ENCODE results near the gene IFI27L1.
A peak's percentile ranks its signal among the peaks of the same experiment; 100 is the strongest.

Gene IFI27L1

GRCh38 chr14:94080621-94081385 lies at the start of gene IFI27L1, which contains the start of gene DDX24:
IFI27L1 (plus strand) TSS chr14:94081310; CDS start chr14:94096938, 15,628 bp downstream.
DDX24 (minus strand) TSS chr14:94081202; CDS start chr14:94079742, 1,460 bp downstream.
- peak; percentile 74 to 85 for DNase-seq

DNA sequence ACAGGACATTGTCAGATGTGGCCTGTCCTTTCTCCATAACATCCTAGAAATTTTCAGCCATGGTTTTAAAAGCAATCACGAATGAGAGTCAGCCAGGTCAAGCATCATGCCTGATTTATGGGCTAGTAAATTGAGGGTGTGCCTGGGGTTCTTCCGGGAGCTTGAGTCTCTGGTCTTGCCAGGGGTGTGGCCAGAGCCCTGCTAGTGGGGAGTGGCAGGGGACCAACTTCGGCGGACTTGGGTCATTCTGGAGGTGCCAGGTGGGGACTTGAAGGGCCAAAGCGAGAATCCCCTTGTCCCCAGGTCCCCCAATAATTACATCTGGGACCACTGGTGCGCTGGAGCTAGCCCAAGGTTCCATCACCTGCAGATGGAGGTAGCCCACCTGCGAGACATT lies 49.2 kb upstream of the IFI27L1 start:
- DNase-seq = no peak

GRCh38 chr14:94034886-94035285 lies 46.2 kb upstream of the IFI27L1 start:
- no peak for DNase-seq

GRCh38 chr14:94036313-94037167 lies 44.6 kb upstream of the IFI27L1 start:
- peak; percentile 10 to 17 for DNase-seq

DNA sequence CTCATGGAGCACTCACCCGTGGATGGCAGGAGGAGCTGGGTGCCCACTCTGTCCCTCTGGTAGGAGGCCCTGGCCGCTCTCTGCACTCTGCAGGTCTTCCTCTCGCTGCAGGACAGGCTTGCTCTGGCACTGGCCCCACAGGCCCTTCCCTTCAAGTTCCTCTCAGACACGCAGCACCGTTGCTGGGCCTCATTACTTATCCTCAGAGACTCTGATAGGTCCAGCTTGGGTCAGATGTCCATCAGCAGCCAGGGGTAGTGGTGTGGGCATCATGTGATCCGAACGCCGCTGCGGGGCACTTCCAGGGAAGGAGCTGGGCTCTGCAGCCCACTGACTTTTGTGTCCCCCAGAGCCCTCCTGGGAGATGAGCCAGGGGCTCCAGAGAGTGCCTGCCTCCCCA lies 43.2 kb upstream of the IFI27L1 start:
- DNase-seq = no peak

DNA sequence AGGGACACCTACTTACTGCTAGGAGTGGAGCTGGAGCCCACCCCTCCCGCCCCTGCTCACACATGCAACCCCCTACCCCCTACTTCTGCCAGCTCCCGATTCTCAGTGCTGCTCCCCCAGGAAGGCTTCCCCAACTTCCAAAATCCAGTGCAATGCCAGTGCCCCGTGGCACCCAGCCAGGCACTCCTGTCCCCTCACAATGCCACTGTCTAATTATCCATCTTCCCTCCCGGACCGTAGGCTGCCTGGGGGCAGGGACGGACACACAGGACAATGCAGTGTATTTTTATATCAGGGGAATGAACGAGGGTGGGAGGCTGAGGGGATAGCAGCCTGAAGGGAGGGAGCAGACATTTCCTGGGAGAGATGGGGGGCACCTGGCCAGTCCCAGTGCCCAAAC lies 42.6 kb upstream of the IFI27L1 start:
- DNase-seq = no peak

DNA sequence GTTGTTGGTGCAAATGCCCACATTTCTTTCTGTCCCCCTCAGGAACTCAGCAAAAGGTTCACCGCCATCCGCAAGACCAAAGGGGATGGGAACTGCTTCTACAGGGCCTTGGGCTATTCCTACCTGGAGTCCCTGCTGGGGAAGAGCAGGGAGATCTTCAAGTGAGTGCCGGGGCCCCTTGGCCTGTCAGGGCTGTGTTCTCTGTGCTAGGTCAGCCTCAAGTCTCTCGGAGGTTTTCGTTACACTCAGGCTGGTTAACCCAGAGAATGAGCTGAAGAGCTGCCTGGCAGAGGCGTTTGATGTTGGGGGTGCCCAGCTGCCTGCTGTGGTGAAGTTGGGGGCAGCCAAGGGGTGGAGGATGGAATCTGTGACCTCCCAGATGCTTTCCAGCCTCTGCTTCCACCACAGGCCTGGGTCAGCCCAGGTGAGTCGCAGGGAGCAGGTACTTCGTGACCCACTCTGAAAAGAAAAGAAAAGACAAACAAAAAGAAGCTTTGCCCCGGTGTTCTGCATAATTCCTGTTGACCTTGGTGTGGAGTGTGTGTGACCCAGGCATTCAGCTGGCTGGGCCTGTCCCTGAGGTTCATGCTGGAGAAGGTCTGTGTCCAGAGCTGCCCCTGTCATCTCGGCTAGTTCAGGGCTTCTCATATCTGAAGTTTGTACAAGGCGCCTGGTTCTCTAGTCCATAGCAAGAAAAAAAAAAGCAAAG lies 42.0 kb upstream of the IFI27L1 start:
- no peak for DNase-seq

DNA sequence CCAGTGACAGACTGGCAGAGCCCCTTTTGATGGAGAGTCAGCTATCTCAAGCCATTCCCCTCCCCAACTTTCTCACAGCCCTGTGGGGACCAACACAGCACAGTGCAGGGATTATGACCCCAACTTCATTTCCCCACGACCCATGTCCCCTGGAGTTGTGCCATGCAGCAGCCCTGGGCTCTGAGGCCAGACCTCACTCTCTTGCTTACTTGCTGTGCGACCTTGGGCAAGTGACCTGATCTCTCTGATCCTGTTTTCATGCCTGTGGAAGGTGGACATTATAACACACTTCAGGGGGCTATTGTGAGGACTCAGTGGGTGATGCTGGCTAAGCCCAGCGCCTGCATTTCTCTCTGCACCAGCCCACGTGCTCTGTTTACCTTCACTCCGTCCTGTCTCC lies 40.9 kb upstream of the IFI27L1 start:
- no peak for DNase-seq

GRCh38 chr14:94040796-94041195 lies 40.3 kb upstream of the IFI27L1 start:
- DNase-seq = no peak

GRCh38 chr14:94041551-94042346 lies 39.4 kb upstream of the IFI27L1 start:
- no peak for DNase-seq

- DNase-seq = no peak
Measured at GRCh38 chr14:94042433-94043091, 38.5 kb upstream of the IFI27L1 start.

GRCh38 chr14:94043111-94043755 lies 37.9 kb upstream of the IFI27L1 start:
- no peak for DNase-seq

- DNase-seq = no peak
Measured at GRCh38 chr14:94043756-94044475, 37.2 kb upstream of the IFI27L1 start.

DNA sequence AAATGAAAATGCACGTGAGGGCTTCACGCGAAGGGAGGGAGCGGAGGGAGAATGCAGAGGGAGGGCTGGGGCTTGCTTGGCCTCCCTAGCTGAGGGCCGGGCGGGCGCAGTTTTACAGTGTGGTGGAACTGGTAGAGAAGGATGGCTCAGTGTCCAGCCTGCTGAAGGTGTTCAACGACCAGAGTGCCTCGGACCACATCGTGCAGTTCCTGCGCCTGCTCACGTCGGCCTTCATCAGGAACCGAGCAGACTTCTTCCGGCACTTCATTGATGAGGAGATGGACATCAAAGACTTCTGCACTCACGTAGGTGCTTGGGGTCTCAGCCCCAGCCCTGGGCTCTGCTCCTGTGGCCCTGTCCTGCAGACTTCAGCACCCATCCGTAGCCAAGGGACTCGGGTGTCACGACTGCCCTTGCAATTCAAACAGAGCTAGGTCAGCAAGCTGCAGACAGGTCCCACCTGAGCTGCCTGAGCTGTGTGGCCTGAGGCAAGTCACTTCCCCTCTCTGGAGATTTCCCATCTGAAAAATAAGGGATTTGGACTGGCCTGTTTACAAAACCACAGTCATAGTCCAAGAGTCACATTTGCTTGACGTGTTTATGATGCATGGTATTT lies 36.5 kb upstream of the IFI27L1 start:
- no peak for DNase-seq

- no peak for DNase-seq
Measured at GRCh38 chr14:94045101-94045500, 36.0 kb upstream of the IFI27L1 start.

- DNase-seq = no peak
Measured at GRCh38 chr14:94045563-94046345, 35.4 kb upstream of the IFI27L1 start.

DNA sequence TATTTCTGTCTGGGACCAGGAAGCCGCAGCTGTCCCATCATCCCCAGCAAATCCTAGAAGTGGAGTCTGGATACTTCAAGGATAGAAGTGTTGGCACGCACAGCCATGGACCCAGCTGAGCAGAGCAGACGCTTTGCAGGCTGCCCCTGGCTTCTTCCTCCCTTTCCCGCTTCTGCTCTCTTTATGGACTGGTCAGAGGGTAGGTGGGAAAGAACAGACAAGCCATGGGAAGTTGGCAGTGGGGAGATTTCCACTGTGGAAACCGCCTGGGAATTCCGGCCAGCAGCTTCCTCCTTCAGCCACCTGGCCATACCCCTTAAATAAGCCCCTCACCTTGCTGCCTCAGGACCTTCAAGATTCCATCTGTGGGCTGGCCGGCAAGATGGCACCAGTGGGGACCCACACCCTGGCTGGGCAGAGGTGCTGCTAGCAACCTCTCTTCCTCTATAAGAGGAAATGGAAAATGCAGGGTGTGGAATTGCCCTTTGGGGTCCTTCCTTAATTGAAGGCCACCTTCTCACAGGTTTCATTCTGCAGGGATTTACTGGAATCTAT lies 34.3 kb upstream of the IFI27L1 start:
- DNase-seq = no peak

DNA sequence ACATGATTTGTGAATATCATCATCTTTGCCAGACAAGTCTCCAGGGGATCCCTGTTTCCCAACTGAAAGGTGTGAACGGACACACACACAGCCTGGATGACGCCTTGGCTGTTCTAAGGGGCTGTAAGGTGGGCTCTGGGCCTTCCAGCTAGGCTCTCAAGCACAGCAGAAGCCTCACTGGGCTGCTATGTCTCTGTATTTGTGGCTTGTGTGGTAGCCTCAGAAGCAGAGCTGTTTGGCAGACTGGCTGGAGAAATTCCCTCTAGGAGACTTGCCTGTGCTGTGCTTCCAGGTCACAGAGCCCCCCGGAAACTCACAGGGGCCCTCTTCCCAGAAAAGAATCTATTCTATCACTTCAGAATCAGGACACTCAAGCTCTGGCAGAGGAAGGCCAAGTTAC lies 33.5 kb upstream of the IFI27L1 start:
- DNase-seq = no peak

All from NCI-H1930 (cell line).